T-helper 1 cell treated with Interleukin-12 subunit alpha and Interleukin-12 subunit beta and Interleukin-4 antibody, amounts not matched to agents 30 ng/mL and 1 ng/mL, for 36 hours (primary cell): ENCODE results near the gene ZAR1L. TPM values are rescaled to one million over a fixed set of nuclear protein-coding genes. Genes with fewer than 3 reads are reported as not detected.

Source experiments
- intact Hi-C: fragments of 100-400 bp; cut with micrococcal nuclease; formaldehyde crosslinking; loops from one replicate; pipeline ENCODE4 v1.15.1; 2024
- total RNA-seq: library from RNA; stranded (reverse); gene quantifications from 2 replicates; pipeline ENCODE4 v1.2.3, GENCODE V29; 2022

ZAR1L gene
- total RNA-seq, 1 donor from 2014 or later, result not detected

GRCh38 chr13:32257649-32258048 lies 57.5 kb downstream of the ZAR1L start:
- intact Hi-C loops, result no loop called here

- intact Hi-C loops, result no loop called here
Observed at GRCh38 chr13:32256243-32256642, 58.9 kb downstream of the ZAR1L start.

- intact Hi-C loops, result no loop called here
Observed at GRCh38 chr13:32255724-32256109, 59.4 kb downstream of the ZAR1L start.

GRCh38 chr13:32254916-32255723 lies 60.0 kb downstream of the ZAR1L start:
- intact Hi-C loops, result no loop called here

GRCh38 chr13:32254416-32254815 lies 60.7 kb downstream of the ZAR1L start:
- intact Hi-C loops, result no loop called here

GRCh38 chr13:32253911-32254399 lies 61.2 kb downstream of the ZAR1L start:
- intact Hi-C loops, result no loop called here

Other genes with a start within 250 kb of the ZAR1L start
- gene BRCA2, start 145 bp upstream of the ZAR1L start, total RNA-seq, result 15.3 and 18.4 TPM in 2 replicates
- 22.2 and 23.2 TPM in 2 replicates for gene N4BP2L1, start 112.8 kb upstream of the ZAR1L start, total RNA-seq
- 136 and 138 TPM in 2 replicates for gene N4BP2L2, start 223.4 kb upstream of the ZAR1L start, total RNA-seq